DMS114 treated with DMSO at 0.1 percent for 48 hours (cell line): ENCODE measurements around the gene LMF2.

ENCODE experiments used
- DNase-seq: peaks from one replicate; lab custom pipeline; 2025; ENCODE audit not compliant: unreplicated experiment; lab: John Stamatoyannopoulos, UW

The LMF2 gene

GRCh38 chr22:50483977-50484853 lies 23.3 kb downstream of the LMF2 start:
- DNase-seq: no peak

DNA sequence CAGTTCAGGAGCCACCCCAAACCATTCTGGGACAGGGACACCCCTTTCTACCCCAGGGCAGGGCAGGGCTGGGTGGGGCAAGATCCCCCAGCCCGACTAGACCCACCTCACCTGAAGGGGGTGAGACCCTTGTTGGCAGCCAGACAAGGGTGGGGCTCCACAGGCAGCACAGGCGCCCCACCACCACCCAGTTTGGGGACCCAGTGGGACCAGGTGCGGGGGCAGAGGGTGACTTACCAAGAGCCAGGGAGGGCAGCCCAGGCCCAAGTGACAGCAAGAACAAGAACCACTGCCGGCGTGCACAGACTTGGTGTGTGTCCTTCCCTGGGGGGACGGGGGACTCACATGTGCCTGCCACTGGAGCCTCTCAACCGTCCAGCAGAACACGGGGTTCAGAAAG lies 23.9 kb downstream of the LMF2 start:
- DNase-seq: no peak

DNA sequence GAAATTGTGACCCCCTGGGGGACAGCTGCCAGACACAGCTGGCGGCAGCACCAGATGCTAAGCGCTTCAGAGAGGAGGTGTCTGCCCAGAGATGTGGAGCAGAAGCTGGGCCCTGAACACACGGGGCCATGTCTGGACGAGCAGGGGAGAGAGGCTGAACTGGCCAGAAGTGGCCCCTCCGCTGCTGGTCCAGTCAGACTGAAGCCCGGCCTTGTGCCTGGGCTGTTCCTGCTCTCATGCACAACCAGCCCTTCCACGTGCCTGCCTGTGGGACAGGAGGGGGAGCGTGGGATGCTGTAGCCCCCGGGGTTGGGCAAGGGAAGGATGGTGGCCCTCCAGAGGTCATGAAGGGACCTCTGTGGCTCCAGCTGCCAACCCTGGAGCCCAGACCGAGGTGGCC lies 24.4 kb downstream of the LMF2 start:
- no peak for DNase-seq

DNA sequence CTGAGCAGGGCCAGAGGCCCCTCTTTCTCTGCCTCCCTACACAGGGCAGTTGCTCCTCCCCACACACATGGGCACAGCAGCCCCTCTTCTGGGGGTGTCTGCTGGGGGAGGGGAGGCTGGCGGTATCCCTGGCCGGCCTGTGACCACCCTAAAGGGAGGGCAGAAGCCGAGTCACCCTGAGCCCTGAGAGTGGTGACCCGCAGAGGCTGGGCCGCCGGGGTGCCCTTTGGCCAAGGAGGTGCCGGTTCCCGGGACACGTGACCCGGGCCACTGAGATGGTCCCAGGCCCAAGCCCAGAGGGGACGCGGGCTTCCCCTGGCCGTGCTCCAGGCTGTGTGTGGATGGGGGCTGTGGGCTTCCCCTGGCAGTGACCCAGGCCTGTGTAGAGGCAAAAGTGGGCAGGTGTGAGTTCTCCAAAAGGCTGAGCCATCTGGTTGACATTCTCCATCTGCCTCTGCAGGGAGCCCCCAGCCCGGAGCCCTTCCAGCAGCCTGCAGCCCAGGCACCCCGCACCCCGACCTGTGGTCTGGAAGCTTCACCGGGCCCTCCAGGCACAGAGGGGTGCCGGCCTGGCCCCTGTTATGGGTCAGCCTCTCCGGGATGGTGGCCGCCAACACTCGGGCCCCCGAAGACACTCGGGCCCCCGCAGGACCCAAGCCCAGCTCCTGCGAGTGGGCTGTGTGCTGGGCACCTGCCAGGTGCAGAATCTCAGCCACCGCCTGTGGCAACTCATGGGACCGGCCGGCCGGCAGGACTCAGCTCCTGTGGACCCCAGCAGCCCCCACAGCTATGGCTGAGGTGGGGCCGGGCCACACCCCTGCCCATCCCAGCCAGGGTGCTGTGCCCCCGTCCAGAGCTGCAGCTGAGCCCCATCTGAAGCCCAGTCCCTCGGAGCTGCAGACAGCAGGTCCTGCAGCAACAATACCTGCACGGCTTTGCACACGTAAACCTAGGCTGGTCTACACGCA lies 25.1 kb downstream of the LMF2 start:
- no peak for DNase-seq

DNA sequence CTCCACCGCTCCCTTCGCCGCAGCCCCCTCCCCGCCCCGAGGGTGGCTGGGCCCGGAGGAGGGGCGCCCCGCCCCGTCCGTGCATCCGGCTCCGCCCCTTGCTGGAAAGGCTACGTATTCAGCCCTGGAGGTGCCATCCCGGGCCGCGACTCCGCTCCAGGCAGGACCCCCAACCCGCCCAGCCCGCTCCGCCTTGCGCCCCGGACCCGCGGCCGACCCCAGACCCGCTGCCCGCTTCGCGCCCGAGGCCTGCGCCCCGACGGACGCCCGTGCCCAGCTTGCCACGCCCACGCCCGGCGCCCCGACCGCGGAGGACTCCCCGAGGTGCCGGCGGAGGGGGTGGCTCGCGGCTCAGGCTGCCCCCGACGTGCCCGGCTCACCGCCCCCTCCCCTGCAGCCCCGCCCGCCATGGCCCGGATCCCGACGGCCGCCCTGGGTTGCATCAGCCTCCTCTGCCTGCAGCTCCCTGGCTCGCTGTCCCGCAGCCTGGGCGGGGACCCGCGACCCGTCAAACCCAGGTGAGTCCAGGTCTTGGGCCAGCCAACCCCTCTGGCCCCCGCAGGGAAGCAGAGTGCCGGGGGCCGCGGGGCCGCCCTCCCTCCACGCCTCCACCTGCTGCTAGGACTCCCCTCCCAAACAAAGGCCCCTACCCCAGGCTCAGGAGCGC lies 25.9 kb downstream of the LMF2 start, which contains the start of gene ADM2:
Gene ADM2 (plus strand): TSS at position 104 of the 667 bp plus-strand sequence. CDS start 305 bp downstream, at position 409.
- DNase-seq: no peak

DNA sequence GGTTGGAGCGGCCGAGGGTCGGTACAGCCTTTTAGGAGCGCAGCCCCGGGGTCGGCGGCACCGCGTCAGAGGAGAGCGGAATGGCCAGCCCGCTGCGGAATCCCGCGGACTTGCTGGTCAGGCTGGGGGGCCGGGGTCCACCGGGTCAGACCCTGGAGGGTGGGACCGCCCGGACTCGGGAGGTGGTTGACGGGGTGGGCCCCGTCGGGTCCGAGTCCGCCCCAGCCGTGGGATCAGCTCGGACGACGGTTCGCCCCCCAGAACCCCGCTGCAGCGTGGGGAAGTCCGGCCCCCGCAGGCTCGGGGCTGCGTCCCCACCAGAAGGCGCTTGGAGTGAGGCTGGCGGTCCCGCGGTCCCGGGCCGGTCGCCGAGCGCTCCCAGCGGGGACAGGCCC lies 26.5 kb downstream of the LMF2 start:
- DNase-seq: no peak

- no peak for DNase-seq
Observed at GRCh38 chr22:50479721-50480120, 27.8 kb downstream of the LMF2 start.

DNA sequence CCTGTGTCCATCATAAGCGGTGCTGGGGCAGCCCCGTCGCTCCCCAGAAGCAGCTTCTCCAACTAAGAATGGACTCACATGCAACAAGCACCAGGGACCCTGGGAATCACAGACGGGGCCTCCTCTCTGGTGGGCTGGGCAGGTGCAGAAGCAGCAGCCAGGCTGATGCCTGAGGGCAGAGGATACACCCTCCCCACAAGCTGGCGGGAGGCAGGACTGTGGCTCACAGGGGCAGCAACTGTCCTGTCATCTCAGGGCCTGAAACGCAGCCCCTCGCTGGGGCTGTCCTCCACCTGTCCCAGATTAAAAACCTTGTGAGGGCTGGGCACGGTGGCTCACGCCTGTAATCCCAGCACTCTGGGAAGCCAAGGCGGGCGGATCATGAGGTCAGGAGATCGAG lies 29.6 kb downstream of the LMF2 start:
- DNase-seq: no peak

GRCh38 chr22:50476868-50477267 lies 30.6 kb downstream of the LMF2 start:
- no peak for DNase-seq

DNA sequence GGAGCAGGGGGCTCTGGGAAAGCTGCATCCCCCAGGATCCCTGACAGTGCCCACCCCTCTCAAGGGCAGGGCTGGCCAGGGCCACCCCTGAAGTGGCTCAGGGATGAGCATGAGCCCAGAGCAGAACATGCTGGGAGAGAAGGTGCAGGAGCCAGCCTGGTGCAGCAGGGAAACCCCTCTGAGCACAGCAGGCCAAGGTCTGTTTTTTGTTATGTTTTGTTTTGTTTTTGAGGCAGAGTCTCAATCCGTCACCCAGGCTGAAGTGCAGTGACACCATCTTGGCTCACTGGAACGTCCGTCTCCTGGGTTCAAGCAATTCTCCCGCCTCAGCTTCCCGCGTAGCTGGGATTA lies 31.9 kb downstream of the LMF2 start:
- DNase-seq: no peak

- DNase-seq: peak; percentile 61
Observed at GRCh38 chr22:50474710-50475651, 32.5 kb downstream of the LMF2 start, which contains the start of gene SBF1. Gene SBF1, minus strand, starts transcription at chr22:50475035. Its CDS starts 195 bp downstream, at chr22:50474840.

DNA sequence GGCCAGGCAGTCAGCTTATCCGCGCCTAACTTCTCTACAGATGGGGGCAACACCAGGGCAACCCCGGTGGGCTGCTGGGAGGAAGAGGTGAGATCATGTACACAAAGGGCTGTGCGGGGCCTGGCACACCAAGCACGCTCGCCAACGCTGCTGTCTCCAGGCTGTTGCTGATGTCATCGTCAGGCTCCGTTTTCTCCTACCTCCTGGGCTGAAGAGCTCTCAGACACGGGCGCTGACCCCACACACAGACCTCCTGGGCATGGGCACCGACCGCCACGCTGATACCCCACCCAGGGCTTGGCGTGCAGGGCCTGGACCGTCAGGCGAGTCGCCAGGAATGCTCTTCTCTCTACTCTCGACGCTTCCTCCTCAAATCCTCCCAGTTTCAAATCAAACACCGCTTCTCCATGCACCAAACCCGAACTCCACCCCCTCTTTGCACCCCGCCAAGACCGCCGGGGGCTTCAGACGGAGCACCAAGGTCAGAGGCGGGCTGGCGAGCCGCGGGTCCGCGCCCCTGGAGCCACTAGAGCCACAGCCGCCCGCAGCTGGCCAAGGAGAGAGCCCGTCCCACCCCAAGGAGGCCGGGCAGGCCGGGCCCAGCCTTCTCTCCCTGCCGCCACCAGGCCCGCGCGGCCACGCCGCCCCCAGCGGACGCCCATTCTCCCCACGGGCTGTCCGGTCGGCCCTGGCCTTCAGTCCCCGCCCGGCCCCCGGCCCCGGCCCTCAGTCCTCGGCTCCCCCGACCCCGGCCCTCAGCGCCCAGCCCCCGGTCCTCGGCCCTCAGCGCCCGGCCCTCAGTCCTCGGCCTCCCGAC lies 33.4 kb downstream of the LMF2 start:
- DNase-seq: no peak

DNA sequence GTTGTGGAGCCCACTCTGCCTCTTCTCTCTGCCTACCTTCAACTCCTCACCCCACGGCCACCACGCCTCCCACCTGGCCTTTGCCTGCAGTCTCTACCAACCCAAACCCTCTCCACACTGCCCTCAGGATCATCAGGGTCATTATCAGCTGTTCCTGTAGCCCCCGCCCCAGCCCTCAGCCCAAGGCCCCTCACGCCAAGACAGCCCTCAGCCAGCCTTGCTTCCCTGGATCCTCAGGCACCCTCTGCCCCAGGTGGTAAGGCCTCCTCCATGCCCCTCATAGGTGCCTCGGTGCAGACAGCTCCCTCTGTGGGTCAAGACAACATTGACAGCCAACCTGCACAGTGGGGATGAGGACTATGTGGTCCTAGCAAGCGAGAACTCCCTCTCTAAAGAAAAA lies 34.4 kb downstream of the LMF2 start:
- no peak for DNase-seq

DNA sequence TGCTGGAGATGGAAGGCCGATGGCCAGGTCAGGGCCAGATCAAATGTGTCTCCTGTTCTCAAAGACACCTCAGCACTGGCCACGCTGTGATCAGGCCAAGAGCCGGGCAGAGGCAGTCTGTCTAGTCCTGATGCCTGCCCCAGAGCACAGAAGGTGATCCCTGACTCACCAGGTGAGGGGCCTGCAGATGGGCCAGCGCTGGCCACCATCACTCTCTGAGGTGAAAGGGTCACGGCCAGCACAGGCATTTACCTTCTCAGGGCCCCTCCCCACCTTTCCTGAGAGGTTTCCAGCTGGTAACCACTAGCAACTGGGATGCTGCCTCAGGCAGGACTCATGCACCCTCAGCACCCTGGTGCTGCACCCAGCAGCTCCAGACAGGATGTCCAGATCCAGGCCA lies 35.5 kb downstream of the LMF2 start:
- DNase-seq: no peak

GRCh38 chr22:50471197-50471847 lies 36.2 kb downstream of the LMF2 start:
- DNase-seq: no peak

- DNase-seq: no peak
Observed at GRCh38 chr22:50470491-50470890, 37.0 kb downstream of the LMF2 start.

DNA sequence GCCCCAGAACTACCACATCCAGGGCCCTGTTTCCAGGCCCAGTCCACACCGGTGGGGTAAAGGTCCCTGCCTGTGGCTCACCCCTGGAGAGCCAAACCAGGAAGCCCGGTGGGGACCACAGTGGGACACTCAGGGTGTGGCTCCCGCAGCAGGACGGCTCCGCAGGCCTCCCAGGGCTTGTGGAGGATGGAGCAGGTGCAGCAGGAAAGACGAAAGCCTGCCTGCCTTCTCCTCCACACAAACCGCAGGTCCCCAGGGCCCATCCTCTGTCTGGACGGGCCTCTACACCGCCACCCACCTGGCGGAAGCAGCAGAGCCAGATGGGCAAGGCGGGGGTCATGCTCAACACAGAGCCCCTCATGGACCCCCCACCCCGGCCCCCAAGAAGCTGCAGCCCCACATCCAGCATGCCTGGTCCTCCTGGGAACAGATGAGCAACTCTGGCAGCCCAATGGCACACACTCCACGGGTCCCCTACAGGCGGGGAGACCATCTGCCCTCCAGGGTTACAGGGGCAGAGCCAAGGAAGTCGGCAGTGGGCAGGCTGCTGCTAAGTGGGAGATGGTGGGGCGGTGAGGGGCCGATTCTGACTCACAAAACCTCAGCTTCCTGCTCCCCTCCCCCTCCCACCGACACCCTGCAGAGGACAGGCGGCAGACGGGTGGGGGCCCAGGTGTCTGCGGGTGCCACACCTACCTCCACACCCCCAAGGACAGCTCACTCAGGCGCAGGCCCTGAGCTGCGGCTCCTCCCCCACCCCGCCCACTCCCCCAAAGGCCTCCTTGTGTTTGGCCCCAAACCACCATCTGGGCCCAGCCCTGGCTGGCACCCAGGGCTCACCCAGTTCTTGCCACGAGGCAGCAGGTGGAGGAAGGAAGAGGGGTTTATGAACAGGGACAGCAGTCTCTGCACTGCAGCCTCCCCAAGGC lies 37.9 kb downstream of the LMF2 start:
- DNase-seq: no peak

GRCh38 chr22:50468626-50469025 lies 38.9 kb downstream of the LMF2 start:
- no peak for DNase-seq
